Activated CD4-positive, alpha-beta T cell treated with anti-CD3 and anti-CD28 coated beads for 1 hour (primary cell): Measurements from ENCODE around the gene CENPO.
"Not testable (repeated sequence)": the region's sequence is repeated elsewhere in the genome, so short reads cannot be mapped to it uniquely, and the experiment has no call there.

ENCODE experiments used
- DNase-seq: peaks from one replicate; pipeline ENCODE4 v3.0.0-alpha.2; 2020

The CENPO gene

GRCh38 chr2:24791452-24791851, 1.8 kb upstream of the CENPO start:
- no peak for DNase-seq

GRCh38 chr2:24792542-24792873, 717 bp upstream of the CENPO start:
- no peak for DNase-seq

- DNase-seq: no peak
Observed at GRCh38 chr2:24793761-24794435, 673 bp downstream of the CENPO start.

GRCh38 chr2:24797644-24798043, 4.4 kb downstream of the CENPO start:
- no peak for DNase-seq

GRCh38 chr2:24800487-24800886, 7.3 kb downstream of the CENPO start:
- DNase-seq: not testable (repeated sequence)

GRCh38 chr2:24805811-24806660, 12.8 kb downstream of the CENPO start:
- not testable (repeated sequence) for DNase-seq

GRCh38 chr2:24806661-24807036, 13.4 kb downstream of the CENPO start:
- DNase-seq: no peak

GRCh38 chr2:24809316-24810007, 16.2 kb downstream of the CENPO start:
- no peak for DNase-seq

- DNase-seq: no peak
Observed at GRCh38 chr2:24813691-24814137, 20.5 kb downstream of the CENPO start.

- no peak for DNase-seq
Observed at GRCh38 chr2:24814516-24814915, 21.3 kb downstream of the CENPO start.

- DNase-seq: no peak
Observed at GRCh38 chr2:24815171-24815570, 21.9 kb downstream of the CENPO start.

- no peak for DNase-seq
Observed at GRCh38 chr2:24816404-24816803, 23.2 kb downstream of the CENPO start.

GRCh38 chr2:24816884-24817283, 23.7 kb downstream of the CENPO start:
- DNase-seq: no peak

GRCh38 chr2:24818721-24819167, 25.5 kb downstream of the CENPO start:
- DNase-seq: no peak

- no peak for DNase-seq
Observed at GRCh38 chr2:24819442-24820174, 26.4 kb downstream of the CENPO start.

GRCh38 chr2:24820175-24820513, 26.9 kb downstream of the CENPO start:
- DNase-seq: no peak

- DNase-seq: no peak
Observed at GRCh38 chr2:24820598-24821432, 27.6 kb downstream of the CENPO start.

GRCh38 chr2:24821433-24821891, 28.2 kb downstream of the CENPO start:
- no peak for DNase-seq

GRCh38 chr2:24822049-24822706, 29.0 kb downstream of the CENPO start:
- no peak for DNase-seq

GRCh38 chr2:24824071-24824588, 30.9 kb downstream of the CENPO start:
- no peak for DNase-seq
